Choroid plexus epithelial cell (primary cell): ENCODE results near the gene EXOG.

ENCODE experiments used
- DNase-seq: peaks from one replicate; pipeline ENCODE4 v3.0.0-alpha.2; 2010; ENCODE audit warnings: low read depth
- H3K4me3 ChIP-seq: 2 replicates; pipeline ENCODE4 v1.5.1; 2011; ENCODE audit warnings: low read depth, mild to moderate bottlenecking, control low read depth, low read length, moderate library complexity
- CTCF ChIP-seq: conservative IDR thresholded peaks from 2 replicates; pipeline ENCODE4 v1.5.1; 2011; ENCODE audit warnings: low read depth, mild to moderate bottlenecking, control low read depth, inconsistent platforms, low read length, moderate library complexity

Gene EXOG

GRCh38 chr3:38554127-38554827 lies 58.1 kb downstream of the EXOG start:
- DNase-seq, result no peak
- no peak for TF ChIP-seq CTCF
- no peak overlapping the region for H3K4me3 ChIP-seq

- DNase-seq, result no peak
- H3K4me3 ChIP-seq, result no peak overlapping the region
- TF ChIP-seq CTCF, result no peak
These were observed 59.2 kb downstream of the EXOG start for GRCh38 chr3:38555149-38555840.

- no peak for DNase-seq
- TF ChIP-seq CTCF, result no peak
- H3K4me3 ChIP-seq, result no peak overlapping the region
These were observed 59.8 kb downstream of the EXOG start for GRCh38 chr3:38555926-38556325.

GRCh38 chr3:38556640-38557358 lies 60.7 kb downstream of the EXOG start:
- DNase-seq, result no peak
- H3K4me3 ChIP-seq, result no peak overlapping the region
- no peak for TF ChIP-seq CTCF

GRCh38 chr3:38558864-38559263 lies 62.7 kb downstream of the EXOG start:
- H3K4me3 ChIP-seq, result no peak overlapping the region
- no peak for DNase-seq
- no peak for TF ChIP-seq CTCF

- no peak for TF ChIP-seq CTCF
- no peak for DNase-seq
- no peak overlapping the region for H3K4me3 ChIP-seq
These were observed 64.1 kb downstream of the EXOG start for GRCh38 chr3:38560284-38560683.
